LNCAP (cell line): Measurements from ENCODE around the gene CLASRP.
A peak's percentile ranks its signal among the peaks of the same experiment; 100 is the strongest.

Experiments used
- CTCF ChIP-seq: fragments of 450-650 bp; IDR thresholded peaks from 2 replicates; pipeline ENCODE4 v1.5.1; 2017; ENCODE audit warnings: mild to moderate bottlenecking

CLASRP gene

DNA sequence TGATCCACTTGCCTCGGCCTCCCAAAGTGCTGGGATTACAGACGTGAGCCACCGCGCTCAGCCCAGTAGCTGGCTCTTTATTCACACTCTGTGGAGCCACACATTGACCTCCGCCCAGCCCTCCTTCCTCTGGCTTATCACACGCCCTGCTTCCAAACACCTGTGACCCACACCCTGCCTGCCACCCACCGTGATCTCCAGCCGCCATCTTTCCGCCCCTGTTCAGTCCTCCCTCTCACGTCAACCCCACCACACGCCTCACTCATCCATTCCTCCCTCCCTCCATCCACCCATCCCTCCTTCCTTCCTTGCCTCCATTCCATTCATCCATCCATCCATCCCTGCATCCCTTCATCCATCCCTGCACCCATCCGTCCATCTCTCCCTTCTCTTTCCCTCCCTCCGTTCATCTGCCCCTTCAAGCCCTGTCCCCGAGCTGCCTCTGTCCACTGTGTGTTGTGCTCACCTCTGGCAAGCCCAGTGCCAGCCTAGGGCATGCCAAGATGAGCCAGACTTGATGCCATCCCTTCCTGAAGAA lies 19.8 kb downstream of the CLASRP start:
- TF ChIP-seq CTCF = no peak

- TF ChIP-seq CTCF = peak; percentile 60
Observed at GRCh38 chr19:45059258-45059965, 20.6 kb downstream of the CLASRP start.

DNA sequence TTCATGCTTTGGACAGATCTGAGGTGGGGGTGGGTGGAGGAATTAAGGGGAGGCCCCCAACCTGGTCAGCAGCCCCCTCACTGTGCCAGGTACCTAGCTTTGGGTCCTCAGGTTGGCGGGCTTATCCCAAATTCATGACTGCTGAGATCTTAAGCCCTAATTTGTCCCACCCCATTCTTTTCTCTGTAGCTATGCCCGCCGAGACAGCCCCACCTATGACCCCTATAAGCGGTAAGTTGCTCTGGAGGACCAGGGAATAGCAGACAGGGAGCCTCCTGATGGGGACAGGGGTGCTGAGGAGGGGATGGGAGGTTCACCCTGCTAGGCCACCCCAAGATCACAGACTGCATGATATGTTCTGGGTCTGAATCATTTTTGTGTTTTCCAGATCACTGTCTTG lies 23.1 kb downstream of the CLASRP start:
- no peak for TF ChIP-seq CTCF

DNA sequence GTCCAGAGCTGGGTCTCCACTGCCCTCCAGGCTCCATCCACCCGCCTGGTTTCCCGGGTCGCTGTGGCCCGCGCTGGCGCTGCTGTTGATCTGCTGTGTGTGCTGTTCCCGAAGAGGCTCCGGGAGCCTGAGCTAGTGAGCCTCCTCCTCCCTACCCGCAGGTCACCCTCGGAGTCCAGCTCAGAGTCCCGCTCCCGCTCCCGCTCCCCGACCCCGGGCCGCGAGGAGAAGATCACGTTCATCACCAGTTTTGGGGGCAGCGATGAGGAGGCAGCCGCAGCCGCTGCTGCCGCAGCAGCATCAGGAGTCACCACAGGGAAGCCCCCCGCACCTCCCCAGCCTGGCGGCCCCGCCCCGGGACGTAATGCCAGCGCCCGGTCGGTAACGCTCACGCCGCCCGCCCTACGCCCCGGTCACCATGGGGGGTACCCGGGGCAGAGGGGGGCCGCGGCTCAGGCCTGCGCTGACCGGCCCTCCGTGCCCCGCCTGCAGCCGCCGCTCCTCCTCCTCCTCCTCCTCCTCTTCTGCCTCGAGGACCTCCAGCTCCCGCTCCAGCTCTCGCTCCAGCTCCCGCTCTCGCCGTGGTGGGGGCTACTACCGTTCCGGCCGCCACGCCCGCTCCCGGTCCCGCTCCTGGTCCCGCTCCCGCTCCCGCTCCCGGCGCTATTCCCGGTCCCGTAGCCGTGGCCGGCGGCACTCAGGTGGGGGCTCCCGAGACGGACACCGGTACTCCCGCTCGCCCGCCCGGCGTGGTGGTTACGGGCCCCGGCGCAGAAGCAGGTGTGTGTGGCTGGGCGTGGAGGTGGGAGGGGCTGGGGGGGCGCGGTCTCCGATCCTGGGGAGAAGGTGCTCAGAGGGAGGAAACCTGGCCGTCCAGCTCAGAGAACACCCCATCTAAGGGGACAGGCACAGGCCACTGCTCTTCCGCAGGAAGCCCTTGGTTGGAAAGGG lies 25.3 kb downstream of the CLASRP start:
- no peak for TF ChIP-seq CTCF

DNA sequence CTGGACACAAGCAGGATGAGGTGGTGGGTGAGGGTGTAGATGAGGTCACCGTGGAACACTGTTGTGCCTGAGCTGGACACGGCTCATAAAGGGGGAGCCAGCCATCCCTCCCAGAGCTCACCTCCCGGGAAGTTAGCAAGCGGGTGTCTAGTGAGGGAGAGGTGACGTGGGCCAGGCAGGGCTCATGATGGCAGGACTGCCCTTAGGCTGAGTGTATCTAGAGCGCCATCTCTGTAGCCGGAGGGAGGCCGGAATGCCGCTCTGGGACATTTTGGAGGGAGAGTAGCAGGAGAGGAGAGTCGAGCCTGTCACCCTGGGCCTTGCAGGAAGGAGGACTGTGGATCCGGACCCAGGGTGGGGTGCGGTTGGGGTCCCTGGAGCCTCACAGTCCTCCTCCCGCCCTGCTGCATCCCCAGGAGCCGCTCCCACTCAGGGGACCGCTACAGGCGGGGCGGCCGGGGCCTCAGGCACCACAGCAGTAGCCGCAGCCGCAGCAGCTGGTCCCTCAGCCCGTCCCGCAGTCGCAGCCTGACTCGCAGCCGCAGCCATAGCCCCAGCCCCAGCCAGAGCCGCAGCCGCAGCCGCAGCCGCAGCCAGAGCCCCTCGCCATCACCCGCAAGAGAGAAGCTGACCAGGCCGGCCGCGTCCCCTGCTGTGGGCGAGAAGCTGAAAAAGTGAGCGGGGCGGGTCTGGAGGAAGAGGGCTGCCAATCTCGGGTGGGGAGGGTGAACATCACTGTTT lies 28.2 kb downstream of the CLASRP start:
- no peak for TF ChIP-seq CTCF

- TF ChIP-seq CTCF = no peak
Observed at GRCh38 chr19:45068041-45068440, 29.2 kb downstream of the CLASRP start.

GRCh38 chr19:45069056-45069455 lies 30.2 kb downstream of the CLASRP start:
- no peak for TF ChIP-seq CTCF
